ENCODE results near the gene SMDT1.
"Not testable (repeated sequence)": the region's sequence is repeated elsewhere in the genome, so short reads cannot be mapped to it uniquely, and the experiment has no call there.

Gene SMDT1

DNA sequence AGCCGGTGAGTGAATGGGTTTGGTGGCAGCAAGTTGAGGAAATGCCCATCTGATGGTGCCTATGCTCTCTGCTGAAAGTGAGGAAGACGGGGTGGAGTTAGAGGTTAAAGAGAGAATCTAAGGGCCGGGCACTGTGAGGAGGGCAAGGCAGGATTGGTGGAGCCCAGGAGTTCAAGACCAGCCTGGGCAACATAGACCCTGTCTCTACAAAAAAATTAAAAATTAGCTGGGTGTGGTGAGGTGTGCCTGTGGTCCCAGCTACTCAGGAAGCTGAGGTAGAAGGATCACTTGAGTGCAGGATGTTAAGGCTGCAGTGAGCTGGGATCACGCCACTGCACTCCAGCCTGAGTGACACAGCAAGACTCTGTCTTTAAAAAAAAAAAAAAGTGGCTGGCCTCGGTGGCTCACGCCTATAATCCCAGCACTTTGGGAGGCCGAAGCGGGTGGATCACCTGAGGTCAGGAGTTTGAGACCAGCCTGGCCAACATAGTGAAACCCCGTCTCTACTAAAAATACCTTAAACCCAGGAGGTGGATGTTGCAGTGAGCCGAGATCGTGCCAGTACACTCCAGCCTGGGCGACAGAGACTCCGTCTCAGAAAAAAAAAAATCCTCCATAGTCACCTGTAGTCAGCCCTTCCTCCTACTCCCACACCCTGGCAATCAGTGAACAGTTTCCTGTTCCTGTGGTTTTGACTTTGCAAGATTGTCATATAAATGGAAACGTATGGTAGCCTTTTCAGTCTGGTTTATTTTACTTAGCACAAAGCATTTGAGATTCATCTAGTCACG is 40.9 kb downstream of the SMDT1 start:
- H3K4me3 ChIP-seq (ENCODE audit: low read length); H3K9me3 ChIP-seq (replicated peaks; ENCODE audit: low read length); H3K4me2 ChIP-seq (ENCODE audit: low read length); H3K36me3 ChIP-seq (ENCODE audit: insufficient read depth, low read length); H3K9ac ChIP-seq (ENCODE audit: low read depth, low read length); H3K4me1 ChIP-seq (ENCODE audit: control insufficient read depth, insufficient read depth, low read length); H3K27me3 ChIP-seq (ENCODE audit: control insufficient read depth, insufficient read depth, low read length): not testable (repeated sequence)

DNA sequence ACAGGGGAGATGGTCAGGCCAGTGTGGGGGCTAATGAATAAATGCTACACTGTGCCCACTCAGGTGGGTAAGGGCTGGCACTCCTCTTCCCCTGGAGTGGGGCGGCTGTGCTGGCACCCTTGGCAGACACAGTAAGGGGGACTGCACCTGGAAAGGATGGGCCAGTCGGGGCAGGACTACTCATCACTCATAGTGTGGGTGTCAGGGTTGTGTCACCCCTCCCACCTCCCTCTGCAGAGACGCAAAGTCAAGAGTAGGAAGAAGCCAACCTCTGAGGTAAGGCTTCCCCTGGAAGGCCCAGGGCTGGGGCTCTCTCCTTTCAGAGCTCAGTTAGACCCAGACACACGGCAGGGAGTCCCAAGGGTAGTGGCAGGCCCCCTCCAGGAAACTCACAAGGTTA is 44.0 kb downstream of the SMDT1 start:
- H3K4me1 ChIP-seq (ENCODE audit: control insufficient read depth, insufficient read depth, low read length); H3K9me3 ChIP-seq (replicated peaks; ENCODE audit: low read length); H3K27me3 ChIP-seq (ENCODE audit: control insufficient read depth, insufficient read depth, low read length); H3K4me2 ChIP-seq (ENCODE audit: low read length); H3K4me3 ChIP-seq (ENCODE audit: low read length); H3K9ac ChIP-seq (ENCODE audit: low read depth, low read length); H3K36me3 ChIP-seq (ENCODE audit: insufficient read depth, low read length): not testable (repeated sequence)

DNA sequence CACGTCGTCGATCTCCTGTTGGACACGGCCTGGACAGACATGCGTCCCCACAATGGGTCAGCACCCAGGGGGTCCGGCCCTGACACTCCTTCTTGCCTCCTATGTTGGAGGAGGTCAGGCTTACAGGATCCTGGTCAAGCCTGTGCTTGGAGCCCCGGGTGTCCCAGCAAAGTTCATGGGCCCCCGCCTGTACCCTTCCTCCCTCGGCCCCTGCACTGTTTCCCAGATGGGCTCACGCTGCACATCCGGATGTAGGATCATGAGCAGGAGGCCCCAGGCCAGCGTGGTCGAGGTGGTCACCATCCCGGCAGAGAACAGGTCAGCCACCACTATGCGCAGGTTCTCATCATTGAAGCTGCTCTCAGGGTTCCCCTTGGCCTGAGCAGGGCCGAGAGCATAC is 48.1 kb downstream of the SMDT1 start:
- Histone ChIP-seq H3K4me3 (ENCODE audit: low read length) (no peak overlapping the region), H3K9me3 (replicated peaks; ENCODE audit: low read length) (no peaks in the 10 kb centered on the region), H3K4me2 (ENCODE audit: low read length) (no peak overlapping the region), H3K9ac (ENCODE audit: low read depth, low read length) (no peak overlapping the region), H3K4me1 (ENCODE audit: control insufficient read depth, insufficient read depth, low read length) (no peaks in the 10 kb centered on the region), H3K27me3 (ENCODE audit: control insufficient read depth, insufficient read depth, low read length) (no peaks in the 10 kb centered on the region), H3K36me3 (ENCODE audit: insufficient read depth, low read length) (no peaks in the 10 kb centered on the region)

DNA sequence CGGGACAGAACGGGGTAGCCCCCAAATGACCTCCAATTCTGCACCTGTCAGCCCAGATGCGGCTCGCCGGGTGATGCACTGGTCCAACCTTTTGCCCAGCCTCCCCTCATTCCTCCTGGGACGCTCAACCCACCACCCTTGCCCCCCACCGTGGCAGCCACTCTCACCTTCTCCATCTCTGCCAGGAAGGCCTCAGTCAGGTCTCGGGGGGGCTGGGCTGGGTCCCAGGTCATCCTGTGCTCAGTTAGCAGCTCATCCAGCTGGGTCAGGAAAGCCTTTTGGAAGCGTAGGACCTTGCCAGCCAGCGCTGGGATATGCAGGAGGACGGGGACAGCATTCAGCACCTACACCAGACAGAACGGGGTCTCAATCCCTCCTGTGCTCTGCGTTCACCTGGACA is 48.5 kb downstream of the SMDT1 start:
- not testable (repeated sequence) for H3K4me2 ChIP-seq (ENCODE audit: low read length); H3K4me3 ChIP-seq (ENCODE audit: low read length); H3K4me1 ChIP-seq (ENCODE audit: control insufficient read depth, insufficient read depth, low read length)

DNA sequence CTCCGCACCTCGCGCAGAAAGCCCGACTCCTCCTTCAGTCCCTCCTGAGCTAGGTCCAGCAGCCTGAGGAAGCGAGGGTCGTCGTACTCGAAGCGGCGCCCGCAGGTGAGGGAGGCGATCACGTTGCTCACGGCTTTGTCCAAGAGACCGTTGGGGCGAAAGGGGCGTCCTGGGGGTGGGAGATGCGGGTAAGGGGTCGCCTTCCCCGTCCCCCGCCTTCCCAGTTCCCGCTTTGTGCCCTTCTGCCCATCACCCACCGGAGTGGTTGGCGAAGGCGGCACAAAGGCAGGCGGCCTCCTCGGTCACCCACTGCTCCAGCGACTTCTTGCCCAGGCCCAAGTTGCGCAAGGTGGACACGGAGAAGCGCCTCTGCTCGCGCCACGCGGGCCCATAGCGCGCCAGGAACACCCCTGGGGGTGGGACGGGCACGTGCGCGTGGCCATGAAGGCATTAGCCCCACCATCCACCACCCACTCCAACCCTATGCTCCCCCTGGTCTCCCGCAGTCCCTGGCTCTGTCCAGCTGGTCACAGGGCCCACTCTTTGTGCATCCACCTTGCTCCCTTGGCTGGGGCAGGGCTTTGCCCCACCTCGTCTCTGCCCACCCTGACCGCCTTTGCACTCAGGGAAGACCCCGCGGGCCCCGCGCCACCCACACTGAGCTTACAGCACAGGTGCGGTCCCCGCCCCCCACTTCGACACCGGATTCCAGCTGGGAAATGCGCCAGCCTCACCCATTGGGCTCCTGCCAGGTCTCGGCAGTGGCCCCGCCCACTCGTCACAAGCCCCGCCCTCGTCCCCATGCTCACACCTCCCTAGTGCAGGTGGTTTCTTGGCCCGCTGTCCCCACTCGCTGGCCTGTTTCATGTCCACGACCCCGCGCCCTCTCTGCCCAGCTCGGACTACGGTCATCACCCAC is 49.5 kb downstream of the SMDT1 start:
- H3K4me2 ChIP-seq (ENCODE audit: low read length); H3K9ac ChIP-seq (ENCODE audit: low read depth, low read length); H3K36me3 ChIP-seq (ENCODE audit: insufficient read depth, low read length); H3K4me3 ChIP-seq (ENCODE audit: low read length); H3K9me3 ChIP-seq (replicated peaks; ENCODE audit: low read length); H3K4me1 ChIP-seq (ENCODE audit: control insufficient read depth, insufficient read depth, low read length); H3K27me3 ChIP-seq (ENCODE audit: control insufficient read depth, insufficient read depth, low read length): not testable (repeated sequence)

More for the DNA sequence above, 48.5 kb downstream of the SMDT1 start:
- H3K27me3 ChIP-seq (ENCODE audit: control insufficient read depth, insufficient read depth, low read length); H3K36me3 ChIP-seq (ENCODE audit: insufficient read depth, low read length); H3K9me3 ChIP-seq (replicated peaks; ENCODE audit: low read length); H3K9ac ChIP-seq (ENCODE audit: low read depth, low read length): not testable (repeated sequence)

DNA sequence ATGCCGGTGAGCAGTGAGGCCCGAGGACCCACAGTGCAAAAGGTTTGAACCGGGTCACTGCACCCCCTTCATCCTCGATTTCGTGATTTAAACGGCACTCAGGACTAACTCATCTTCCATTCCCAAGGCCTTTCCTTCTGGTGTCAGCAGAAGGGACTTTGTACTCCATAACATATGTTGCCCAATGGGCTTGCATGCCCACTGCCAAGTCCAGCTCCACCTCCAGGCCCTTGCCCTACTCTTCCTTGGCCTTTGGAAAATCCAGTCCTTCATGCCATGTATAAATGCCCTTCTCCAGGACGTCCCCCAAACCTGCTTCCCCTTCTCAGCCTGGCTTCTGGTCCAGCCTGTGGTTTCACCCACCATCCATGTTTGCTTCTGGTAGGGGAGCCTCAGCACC is 50.7 kb downstream of the SMDT1 start:
- not testable (repeated sequence) for H3K4me3 ChIP-seq (ENCODE audit: low read length); H3K9ac ChIP-seq (ENCODE audit: low read depth, low read length); H3K27me3 ChIP-seq (ENCODE audit: control insufficient read depth, insufficient read depth, low read length); H3K9me3 ChIP-seq (replicated peaks; ENCODE audit: low read length); H3K36me3 ChIP-seq (ENCODE audit: insufficient read depth, low read length); H3K4me2 ChIP-seq (ENCODE audit: low read length)
- H3K4me1 ChIP-seq (ENCODE audit: control insufficient read depth, insufficient read depth, low read length): peaks cover 14% of the 10 kb centered on the region

DNA sequence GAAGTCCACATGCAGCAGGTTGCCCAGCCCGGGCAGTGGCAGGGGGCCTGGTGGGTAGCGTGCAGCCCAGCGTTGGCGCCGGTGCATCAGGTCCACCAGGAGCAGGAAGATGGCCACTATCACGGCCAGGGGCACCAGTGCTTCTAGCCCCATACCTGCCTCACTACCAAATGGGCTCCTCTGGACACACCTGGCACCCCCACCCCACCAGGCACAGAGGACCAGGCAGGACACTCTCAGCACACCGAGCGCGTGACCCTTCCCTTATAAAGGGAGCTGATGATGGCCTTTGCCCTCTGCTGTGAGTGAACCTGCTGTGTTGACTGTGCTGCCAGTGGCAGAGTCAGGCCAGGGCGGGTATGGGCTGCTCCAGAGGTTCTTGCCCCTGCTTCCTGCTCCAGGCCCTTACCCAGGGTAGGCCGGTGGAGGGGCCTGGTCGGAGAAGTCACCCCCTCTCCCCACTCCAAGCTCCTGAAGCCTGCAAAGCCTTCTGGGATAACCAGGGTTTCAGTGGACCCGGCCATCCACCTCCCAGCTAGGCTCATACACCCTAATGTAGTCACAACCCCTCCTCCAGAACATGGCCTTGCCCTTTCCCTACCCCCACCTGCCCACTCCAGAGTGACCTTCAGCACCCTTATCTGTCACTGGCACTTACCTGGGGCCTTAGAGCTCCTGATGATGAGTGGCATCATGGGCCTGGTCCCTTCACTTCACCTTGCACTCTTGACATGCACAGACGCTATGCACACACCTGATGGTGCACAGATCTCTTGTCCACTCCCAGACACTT is 51.3 kb downstream of the SMDT1 start, which contains the start of gene CYP2D6:
Gene CYP2D6 (minus strand): TSS at position 172 of the 793 bp plus-strand sequence. CDS start 19 bp downstream, at position 153.
- H3K4me1 ChIP-seq (ENCODE audit: control insufficient read depth, insufficient read depth, low read length): peaks cover 14% of the 10 kb centered on the region
- H3K27me3 ChIP-seq (ENCODE audit: control insufficient read depth, insufficient read depth, low read length); H3K9me3 ChIP-seq (replicated peaks; ENCODE audit: low read length); H3K36me3 ChIP-seq (ENCODE audit: insufficient read depth, low read length); H3K9ac ChIP-seq (ENCODE audit: low read depth, low read length); H3K4me2 ChIP-seq (ENCODE audit: low read length); H3K4me3 ChIP-seq (ENCODE audit: low read length): not testable (repeated sequence)

DNA sequence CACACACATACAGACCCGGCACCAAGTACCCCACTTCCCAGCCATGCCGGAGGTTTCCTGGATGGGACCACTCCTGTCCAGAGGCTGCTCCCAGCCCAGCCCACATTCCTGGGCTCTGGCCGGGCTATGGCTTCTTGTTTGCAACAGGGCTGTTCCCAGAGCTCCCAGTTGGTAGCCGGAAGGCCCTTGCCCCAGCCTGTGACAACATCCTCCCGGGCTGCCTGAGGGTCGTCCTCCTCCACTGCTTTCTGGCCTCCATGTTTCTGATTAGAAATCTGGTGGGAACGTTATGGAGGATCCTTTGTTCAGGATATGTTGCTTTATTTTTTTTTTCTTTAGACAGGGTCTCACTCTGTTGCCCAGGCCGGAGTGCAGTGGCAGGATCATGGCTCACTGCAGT is 52.1 kb downstream of the SMDT1 start:
- H3K4me2 ChIP-seq (ENCODE audit: low read length): no peak overlapping the region
- no peaks in the 10 kb centered on the region for H3K36me3 ChIP-seq (ENCODE audit: insufficient read depth, low read length)
- H3K4me3 ChIP-seq (ENCODE audit: low read length): no peak overlapping the region
- H3K4me1 ChIP-seq (ENCODE audit: control insufficient read depth, insufficient read depth, low read length): peaks cover 14% of the 10 kb centered on the region
- no peaks in the 10 kb centered on the region for H3K9me3 ChIP-seq (replicated peaks; ENCODE audit: low read length)
- H3K9ac ChIP-seq (ENCODE audit: low read depth, low read length): no peak overlapping the region
- H3K27me3 ChIP-seq (ENCODE audit: control insufficient read depth, insufficient read depth, low read length): no peaks in the 10 kb centered on the region

DNA sequence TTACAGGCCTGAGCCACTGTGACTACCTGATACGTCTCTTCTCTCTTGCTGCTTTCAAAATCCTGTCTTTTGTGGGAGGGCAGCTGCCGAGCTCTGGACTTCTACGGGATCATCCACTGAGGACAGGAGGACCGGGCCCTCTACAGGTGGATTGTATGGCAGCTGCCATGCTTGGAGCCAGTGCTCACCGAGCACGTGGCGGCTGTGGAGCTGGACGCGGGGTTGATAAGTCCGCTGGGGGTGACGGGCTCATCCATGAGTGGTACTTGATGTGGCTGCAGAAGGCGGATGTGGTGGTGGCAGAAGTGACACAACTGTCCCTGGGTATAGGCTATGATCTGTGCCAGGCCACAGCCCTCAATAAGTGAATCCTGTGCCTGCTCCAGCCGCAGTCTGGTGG is 53.0 kb downstream of the SMDT1 start:
- Histone ChIP-seq H3K9ac (ENCODE audit: low read depth, low read length) (no peak overlapping the region), H3K4me1 (ENCODE audit: control insufficient read depth, insufficient read depth, low read length) (peaks cover 14% of the 10 kb centered on the region), H3K4me2 (ENCODE audit: low read length) (no peak overlapping the region), H3K9me3 (replicated peaks; ENCODE audit: low read length) (no peaks in the 10 kb centered on the region), H3K36me3 (ENCODE audit: insufficient read depth, low read length) (no peaks in the 10 kb centered on the region), H3K27me3 (ENCODE audit: control insufficient read depth, insufficient read depth, low read length) (no peaks in the 10 kb centered on the region), H3K4me3 (ENCODE audit: low read length) (no peak overlapping the region)
